A673 (cell line): ENCODE measurements around the gene TRPM3.

Source experiments
- EZH2 ChIP-seq: fragments of 200-600 bp; sonication (generic); IDR thresholded peaks from 2 replicates; pipeline ENCODE4 v1.6.1; 2017; ENCODE audit warnings: borderline replicate concordance, low read depth, mild to moderate bottlenecking, mixed read lengths, antibody characterized with exemption, low read length; ENCODE audit not compliant: poor library complexity, severe bottlenecking
- TF ChIP-seq, protein P1 (sequence below): fragments of 300-800, 200-600 bp; sonication (generic); conservative IDR thresholded peaks from 2 replicates; pipeline ENCODE4 v1.5.1; 2017; ENCODE audit warnings: low read depth, mild to moderate bottlenecking, antibody characterized with exemption, low read length, moderate library complexity, mixed read lengths

DNA sequence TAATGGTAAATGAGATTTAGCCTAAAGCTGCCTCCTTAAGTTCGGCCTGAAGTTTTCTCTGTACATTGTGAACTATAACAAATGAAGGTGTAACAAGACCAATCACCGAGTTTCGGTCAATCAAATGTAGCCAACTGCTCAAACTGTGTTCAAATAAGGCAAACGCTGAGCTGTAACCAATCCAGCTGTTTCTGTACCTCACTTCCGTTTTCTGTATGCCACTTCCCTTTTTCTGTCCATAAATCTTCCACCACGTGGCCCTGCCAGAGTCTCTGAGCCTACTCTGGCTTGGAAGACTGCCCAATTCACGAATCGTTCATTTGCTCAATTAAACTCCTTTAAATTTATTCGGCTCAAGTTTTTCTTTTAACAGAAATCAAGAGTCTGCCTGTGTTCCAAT lies 513.5 kb downstream of the TRPM3 start:
- TF ChIP-seq, protein P1, sequence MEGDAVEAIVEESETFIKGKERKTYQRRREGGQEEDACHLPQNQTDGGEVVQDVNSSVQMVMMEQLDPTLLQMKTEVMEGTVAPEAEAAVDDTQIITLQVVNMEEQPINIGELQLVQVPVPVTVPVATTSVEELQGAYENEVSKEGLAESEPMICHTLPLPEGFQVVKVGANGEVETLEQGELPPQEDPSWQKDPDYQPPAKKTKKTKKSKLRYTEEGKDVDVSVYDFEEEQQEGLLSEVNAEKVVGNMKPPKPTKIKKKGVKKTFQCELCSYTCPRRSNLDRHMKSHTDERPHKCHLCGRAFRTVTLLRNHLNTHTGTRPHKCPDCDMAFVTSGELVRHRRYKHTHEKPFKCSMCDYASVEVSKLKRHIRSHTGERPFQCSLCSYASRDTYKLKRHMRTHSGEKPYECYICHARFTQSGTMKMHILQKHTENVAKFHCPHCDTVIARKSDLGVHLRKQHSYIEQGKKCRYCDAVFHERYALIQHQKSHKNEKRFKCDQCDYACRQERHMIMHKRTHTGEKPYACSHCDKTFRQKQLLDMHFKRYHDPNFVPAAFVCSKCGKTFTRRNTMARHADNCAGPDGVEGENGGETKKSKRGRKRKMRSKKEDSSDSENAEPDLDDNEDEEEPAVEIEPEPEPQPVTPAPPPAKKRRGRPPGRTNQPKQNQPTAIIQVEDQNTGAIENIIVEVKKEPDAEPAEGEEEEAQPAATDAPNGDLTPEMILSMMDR, result no peak
- no peak for TF ChIP-seq EZH2
